NCI-H82 treated with DMSO at 0.1 percent for 48 hours (cell line): ENCODE results near the gene CITED4.
A peak's percentile ranks its signal among the peaks of the same experiment; 100 is the strongest.

Source experiments
- DNase-seq: peaks from one replicate; lab custom pipeline; 2025; ENCODE audit not compliant: unreplicated experiment; lab: John Stamatoyannopoulos, UW

Gene CITED4

GRCh38 chr1:40855513-40855912 is 6.7 kb downstream of the CITED4 start:
- no peak for DNase-seq

GRCh38 chr1:40853885-40854170 is 8.3 kb downstream of the CITED4 start:
- DNase-seq: no peak

GRCh38 chr1:40853113-40853884 is 8.9 kb downstream of the CITED4 start:
- DNase-seq: no peak

- DNase-seq: no peak
These were observed 10.5 kb downstream of the CITED4 start for GRCh38 chr1:40851643-40852042.

GRCh38 chr1:40849801-40850592 is 12.2 kb downstream of the CITED4 start:
- peak; percentile 21 for DNase-seq

GRCh38 chr1:40848530-40849189 is 13.5 kb downstream of the CITED4 start:
- DNase-seq: peak; percentile 58

- no peak for DNase-seq
These were observed 15.0 kb downstream of the CITED4 start for GRCh38 chr1:40847023-40847745.

- no peak for DNase-seq
These were observed 16.3 kb downstream of the CITED4 start for GRCh38 chr1:40845895-40846294.

- no peak for DNase-seq
These were observed 17.0 kb downstream of the CITED4 start for GRCh38 chr1:40844887-40845878.

- DNase-seq: no peak
These were observed 18.1 kb downstream of the CITED4 start for GRCh38 chr1:40844079-40844478.

GRCh38 chr1:40842691-40843090 is 19.5 kb downstream of the CITED4 start:
- DNase-seq: no peak

- no peak for DNase-seq
These were observed 20.0 kb downstream of the CITED4 start for GRCh38 chr1:40842207-40842606.

GRCh38 chr1:40841602-40842001 is 20.6 kb downstream of the CITED4 start:
- no peak for DNase-seq

- DNase-seq: no peak
These were observed 21.4 kb downstream of the CITED4 start for GRCh38 chr1:40840526-40841323.

GRCh38 chr1:40839943-40840335 is 22.2 kb downstream of the CITED4 start:
- no peak for DNase-seq

GRCh38 chr1:40838980-40839942 is 22.9 kb downstream of the CITED4 start:
- no peak for DNase-seq

GRCh38 chr1:40838045-40838979 is 23.9 kb downstream of the CITED4 start:
- no peak for DNase-seq
